ENCODE results near the gene ADAMTS20.
"Not testable (repeated sequence)": the region's sequence is repeated elsewhere in the genome, so short reads cannot be mapped to it uniquely, and the experiment has no call there.

Gene ADAMTS20

DNA sequence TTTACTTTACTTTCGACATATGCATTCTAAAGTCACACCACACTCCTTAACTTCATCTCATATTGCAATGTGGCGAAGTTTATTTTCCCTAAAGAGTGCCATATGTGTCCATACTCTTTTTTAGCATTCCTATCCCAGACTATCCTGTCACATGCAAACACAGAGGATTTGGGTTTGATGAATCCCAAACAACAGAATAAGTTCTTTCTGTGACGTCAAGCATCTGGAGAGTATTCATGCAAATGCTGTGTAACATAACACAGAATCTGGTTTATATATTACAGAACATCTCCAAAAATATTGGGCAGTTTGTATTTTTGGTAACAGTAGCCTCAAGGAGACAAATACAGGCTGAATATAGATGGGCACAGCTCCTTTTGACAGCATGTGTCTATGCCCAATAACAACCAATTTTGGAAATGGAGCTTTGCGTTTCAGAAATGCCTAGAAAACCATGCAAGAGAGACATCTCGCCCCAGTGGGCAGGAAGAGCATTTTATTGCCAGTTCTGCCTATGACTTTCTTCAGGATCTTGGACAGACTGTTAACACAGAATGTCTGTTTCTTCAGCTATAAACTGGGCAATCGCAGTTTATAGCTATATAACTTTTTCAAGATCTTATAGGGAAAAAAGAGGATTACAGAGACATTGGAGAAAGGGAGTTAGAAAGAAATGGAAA is 190.8 kb downstream of the ADAMTS20 start:
- no peak for DNase-seq

DNA sequence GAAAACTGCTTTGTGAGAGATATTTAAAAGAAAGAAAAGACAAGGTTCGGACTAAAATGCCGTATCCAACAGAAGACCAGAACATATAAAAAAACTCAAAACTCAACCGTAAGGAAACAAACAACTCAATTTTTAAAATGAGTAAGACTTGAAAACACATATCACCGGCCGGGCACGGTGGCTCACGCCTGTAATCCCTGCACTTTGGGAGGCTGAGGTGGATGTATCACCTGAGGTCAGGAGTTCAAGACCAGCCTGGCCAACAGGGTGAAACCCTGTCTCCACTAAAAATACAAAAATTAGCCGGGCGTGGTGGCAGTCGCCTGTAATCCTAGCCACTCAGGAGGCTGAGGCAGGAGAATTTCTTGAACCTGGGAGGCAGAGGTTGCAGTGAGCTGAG is 192.0 kb downstream of the ADAMTS20 start:
- not testable (repeated sequence) for DNase-seq

DNA sequence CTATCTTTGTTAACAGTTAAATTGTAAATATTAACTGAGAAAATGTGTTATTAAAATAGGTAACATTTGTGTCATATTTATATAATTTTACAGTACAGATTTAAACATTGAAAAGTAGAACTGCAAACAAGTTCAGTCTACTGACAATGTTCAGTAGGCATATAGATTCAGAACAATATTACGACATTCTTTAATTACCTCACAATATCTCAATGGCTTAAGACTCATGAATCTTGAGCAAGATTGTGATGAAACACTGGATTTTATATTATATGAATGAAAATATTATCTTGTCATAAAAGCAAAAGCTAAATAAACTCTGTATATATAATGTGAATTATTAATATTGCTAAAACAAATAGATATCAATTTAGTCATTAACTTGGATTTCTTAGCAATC is 194.9 kb downstream of the ADAMTS20 start:
- no peak for DNase-seq

DNA sequence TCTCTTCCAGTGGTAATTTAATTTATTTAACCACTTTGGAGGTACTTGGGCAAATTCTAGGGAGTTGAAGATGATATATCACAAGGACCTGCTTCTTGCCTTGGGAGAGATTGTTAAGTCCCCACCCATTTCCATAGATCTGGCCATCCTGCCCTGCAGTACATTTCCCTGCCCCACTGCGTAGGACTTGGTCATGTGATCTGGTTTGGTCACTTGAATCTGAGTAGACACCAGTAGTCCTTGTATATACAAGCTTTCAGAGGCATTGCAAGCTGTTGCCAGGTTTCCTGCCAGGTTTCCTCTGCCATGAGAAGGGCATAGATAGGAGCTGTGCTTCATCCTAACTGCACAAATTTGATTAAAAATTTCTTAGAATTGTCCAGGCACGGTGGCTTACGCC is 200.0 kb downstream of the ADAMTS20 start:
- no peak for DNase-seq

DNA sequence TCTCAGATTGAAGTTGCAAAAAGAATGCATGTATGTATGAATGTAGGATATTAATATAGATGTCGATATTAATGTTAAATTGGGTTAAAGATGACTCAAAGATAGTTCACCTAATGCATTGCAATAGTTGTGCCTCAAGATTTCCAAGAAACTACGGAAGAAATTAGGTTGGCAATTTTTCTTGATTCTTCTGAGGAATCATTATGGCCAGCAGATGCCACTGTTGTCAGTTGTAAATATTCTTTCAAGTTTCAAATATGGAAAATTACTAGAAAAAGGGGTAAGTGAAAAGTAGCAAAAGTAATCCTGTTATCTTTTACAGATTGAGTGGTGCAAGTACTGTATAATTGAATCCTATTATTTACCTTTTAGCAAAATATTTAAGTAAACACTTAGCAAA is 202.1 kb downstream of the ADAMTS20 start:
- DNase-seq = no peak

DNA sequence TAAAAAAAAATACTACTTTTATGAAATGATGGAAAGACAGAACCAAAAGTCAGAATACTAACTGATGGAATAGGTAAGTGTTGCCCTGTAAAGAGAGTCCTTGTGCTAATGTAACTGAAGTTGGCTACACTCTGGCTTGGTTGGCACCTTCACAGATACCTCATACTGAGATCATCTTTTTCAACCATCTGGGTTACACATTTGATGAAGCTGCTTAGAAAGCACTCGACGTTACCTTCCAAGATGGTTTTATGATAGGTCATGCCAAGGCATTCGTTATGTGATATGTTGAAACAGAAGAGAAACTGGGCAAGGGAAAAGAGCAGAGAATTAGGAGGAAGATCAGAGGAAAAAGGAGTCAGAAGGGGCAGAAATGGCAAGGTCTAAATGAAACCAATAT is 203.8 kb downstream of the ADAMTS20 start:
- DNase-seq = no peak

DNA sequence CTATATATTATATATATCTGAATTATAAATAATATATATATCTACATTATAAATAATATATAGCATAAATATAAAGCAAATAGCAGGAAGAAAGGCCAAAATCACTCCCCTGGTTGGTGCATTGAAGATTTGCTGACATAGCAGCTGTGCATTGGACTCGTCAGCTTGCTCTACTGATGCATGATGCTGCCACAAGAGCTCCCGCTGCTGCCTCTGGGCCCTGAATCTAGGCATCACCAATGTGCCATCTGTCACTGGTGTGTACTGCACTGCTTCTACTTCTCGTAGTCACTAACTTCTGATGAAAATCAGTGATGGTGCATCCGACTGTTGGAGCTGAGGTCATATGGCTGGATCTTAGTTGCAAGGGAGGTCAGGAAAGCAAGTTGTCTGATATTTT is 205.0 kb downstream of the ADAMTS20 start:
- no peak for DNase-seq

DNA sequence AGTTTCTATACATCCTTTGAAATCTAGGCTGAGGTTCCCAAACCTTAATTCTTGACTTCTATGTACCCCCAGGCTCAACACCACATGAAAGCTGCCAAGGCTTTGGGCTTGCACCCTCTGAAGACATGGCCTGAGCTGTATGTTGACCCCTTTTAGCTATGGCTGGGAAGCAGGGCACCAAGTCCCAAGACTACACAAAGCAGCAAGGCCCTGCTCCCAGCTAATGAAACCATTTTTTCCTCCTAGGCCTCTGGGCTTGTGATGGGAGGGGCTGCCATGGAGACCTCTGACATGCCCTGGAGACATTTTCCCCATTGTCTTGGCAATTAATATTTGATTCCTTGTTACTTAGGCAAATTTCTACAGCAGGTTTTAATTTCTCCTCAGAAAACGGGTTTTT is 207.0 kb downstream of the ADAMTS20 start:
- DNase-seq = no peak

DNA sequence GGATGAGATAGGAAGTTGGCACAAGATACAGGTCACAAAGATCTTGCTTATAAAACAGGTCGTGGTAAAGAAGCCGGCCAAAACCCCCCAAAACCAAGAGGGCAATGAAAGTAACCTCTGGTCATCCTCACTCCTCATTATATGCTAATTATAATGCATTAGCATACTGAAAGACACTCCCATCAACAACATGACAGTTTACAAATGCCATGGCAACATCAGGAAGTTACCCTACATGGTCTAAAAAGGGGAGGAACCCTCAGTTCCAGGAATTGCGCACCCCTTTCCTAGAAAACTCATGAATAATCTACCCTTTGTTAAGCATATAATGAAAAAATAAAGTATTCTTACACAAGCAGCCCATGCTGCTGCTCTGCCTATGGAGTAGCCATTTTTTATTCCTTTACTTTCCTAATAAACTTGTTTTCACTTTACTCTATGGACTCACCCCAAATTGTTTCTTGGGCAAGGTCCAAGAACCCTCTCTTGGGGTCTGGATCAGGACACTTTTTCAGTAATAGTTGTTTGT is 210.2 kb downstream of the ADAMTS20 start:
- not testable (repeated sequence) for DNase-seq

DNA sequence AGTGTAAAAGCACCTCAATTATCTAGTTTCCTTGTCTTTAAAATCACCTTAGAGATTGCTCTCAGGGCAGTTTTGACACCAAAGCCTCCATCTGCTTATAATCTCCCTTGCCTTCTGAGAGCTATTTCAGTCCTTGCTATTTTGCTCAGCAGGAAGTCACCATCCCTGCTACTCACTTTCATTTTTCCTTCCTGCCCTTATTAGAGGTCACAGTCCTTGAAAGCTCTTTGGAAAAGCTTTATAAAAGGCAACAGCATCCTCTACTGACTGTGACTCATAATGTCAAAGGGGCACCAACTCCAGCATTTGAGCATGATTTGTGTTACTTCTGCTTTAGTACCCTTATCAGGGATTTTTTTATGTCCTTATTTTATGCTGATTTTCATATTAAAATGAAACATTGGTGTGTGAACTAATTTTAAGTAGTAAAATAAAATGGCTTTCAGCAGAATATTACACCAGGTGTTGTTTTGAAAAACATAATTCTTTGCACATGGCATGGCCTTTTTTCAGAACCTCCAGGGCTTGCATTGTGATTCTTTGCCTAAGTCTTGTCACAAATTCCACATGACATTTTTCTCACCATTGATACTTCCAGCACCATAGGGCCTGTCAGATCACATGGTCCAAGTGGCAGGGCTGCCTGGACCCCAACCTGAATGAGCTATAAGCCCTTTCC is 213.0 kb downstream of the ADAMTS20 start:
- no peak for DNase-seq

DNA sequence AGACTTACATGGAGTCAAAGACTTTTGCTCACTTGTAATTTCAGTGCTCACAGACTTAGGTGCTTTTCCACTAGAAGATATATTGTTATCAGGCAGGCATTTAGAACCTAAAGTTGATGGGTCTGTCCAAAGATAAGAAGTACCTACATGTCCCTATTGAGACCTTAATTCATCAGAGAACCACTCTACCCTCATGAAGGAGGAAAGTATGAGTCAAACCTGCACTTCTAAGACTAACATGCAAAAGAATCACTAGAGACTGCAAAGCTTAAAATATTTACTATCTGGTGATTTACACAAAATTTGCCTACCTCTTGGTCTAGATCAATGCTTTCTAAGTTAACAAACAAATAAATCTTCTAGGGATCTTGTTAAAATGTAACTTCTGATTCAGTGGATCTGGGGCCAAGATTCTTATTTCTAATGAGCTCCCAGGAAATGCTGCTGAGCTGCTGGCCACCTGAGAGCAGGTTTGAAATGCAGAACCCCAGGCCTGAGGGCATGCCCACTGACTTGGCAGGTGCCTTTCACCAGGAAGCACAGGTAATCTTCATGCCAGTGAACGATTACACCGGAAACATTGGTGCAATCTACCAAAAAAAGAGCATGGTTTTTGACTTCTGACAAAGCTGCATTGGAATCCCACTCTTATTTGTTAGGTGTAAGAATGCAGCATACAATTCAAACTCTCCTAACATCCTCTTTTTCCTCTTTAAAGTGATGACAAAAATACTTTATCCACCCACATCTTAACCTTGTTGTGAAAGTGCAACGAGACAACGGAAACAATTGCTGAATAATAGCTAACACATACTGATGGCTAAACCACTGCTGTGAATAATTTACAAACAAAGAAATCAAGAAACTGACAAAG is 214.2 kb downstream of the ADAMTS20 start:
- DNase-seq = no peak

DNA sequence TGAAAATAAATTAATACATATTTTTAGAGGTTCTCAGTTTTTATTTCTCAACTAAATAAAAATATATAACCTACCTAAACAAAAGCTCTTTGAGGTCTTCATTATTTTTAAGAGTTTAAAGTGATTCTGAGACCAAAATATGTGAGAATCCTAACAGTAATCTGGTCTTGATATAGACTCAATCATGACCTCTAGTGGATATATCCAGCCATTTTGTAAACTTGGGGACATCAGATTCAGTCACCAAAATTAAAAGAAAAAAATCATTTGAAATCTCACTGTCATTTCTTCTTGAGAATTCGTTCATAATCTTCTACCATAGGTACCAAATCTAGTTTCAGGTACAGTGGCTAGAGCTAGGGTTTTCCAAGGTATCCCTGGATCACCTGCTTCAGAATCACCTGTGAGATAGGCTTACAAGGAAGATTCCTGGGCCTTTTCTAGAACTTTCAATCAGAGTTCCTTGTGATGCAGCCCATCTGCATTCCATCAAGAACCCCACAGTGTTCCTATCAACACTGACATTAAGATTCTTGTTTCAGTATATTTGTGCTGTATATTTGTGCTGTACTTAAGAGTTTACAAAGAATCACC is 214.9 kb downstream of the ADAMTS20 start:
- DNase-seq = no peak

DNA sequence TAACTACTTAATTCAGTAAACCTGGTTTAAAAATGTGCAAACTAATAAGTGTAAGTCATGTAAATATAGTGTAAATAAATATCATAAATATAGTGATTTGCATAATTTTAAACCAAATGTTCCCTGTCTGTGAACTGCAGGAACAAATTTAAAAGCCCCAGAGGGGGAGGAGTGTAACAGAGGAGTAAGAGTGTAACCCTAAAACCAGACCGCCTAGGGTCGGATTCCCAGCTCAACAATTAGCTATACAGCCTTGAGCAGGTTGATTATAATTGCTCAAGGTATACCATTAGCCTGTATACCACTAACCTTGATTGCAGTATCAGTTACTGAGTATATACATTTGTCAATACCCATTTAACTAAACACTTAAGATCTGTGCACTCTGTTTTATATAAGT is 218.4 kb downstream of the ADAMTS20 start:
- no peak for DNase-seq

DNA sequence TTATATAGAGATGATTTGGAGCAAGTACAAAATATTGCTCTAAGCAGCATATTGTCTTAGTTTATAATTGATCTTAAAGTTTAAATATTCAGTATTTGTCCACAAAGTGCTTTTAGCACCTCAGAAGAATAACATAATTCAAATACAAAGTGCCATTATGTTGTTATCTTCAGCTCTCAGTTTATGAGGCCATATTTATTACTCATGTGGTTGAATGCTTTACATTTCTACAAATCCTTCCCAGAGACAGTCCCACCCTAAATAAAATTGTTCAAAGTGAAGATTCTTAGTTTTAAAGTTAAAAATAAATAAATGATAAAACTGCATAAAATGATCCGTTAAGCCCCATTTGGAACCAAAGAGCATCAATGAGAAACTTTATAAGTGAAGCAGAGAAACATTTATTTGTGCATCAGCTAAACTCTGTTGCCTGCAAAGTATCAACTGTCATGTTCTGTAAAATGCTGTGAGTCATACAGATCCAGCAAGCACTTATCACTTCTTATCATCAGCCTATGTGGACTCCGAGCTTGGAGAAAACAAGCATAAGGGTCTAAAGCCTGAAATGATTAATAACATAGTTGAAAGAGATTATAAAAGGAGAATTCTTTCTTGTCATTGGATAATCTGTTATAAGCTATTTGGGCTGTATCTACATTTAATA is 218.9 kb downstream of the ADAMTS20 start:
- no peak for DNase-seq

DNA sequence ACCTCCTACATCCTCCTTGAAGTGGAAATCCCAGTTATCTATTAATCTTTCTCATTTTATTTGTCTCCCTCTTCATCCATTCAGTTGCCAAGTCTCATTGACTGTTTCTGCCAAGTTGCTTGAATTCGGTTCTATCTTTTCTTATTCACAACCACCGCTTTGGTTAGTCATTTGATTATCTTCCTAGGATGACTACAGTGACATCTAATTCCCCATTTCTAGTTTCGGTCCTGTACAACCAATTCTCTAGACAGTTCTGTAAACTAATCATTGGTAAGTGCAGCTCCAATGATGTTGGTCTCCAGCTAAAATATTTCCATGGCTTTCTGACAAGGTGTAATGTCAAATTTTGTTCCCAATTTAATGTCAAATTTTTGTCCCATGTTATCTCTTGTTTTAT is 220.1 kb downstream of the ADAMTS20 start:
- no peak for DNase-seq

DNA sequence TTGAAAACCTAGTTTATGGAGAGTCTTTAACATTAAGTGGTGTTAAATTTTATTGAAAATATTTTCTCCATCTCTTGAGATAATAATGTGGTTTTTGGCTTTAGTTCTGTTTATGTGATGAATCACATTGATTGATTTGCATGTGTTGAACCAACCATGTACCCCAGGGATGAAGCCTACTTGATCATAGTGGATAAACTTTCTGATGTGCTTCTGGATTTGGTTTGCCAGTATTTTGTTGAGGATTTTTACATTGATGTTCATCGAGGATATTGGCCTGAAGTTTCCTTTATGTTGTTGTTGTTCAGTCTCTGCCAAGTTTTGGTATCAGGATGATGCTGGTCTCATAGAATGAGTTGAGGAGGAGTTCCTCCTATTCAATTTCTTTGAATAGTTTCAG is 222.6 kb downstream of the ADAMTS20 start:
- DNase-seq = no peak

DNA sequence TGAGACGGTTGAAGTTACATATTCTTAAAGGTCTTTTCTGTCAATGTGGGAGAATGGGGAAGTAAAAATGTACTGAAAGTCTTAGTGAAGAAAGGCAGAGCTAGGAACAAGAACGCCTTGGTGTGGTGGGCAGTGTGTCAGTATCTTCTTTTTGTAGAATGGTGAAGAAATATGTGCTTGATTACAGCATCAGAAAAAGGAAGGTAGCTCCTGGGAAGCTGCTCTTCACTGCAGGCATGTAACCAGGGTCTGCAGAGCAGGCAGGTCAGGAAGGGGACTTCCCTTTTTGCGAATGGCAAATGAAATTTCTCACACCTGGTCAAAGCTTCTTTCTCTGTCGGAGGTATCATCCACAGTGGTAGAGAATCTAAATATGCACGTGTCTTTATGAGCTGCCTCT is 226.2 kb downstream of the ADAMTS20 start:
- no peak for DNase-seq

DNA sequence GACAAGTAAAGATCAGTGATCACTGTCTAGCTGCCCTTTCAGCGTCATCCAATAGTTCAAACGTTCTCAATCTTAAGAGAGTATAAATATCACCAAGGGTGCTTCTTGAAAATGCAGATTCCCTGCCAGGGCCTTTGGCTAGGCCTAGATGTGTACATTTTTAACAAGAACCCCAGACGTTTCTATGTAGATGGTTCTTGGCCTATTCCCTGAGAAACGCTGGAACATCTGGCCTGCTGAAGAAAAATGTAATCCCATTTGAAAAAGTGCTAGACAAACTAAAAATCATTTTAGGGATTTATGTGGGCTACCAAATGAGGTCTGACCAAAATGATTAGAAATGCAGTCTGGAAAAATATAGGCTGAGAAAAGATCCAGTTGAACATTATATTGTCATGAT is 231.7 kb downstream of the ADAMTS20 start:
- DNase-seq = no peak

DNA sequence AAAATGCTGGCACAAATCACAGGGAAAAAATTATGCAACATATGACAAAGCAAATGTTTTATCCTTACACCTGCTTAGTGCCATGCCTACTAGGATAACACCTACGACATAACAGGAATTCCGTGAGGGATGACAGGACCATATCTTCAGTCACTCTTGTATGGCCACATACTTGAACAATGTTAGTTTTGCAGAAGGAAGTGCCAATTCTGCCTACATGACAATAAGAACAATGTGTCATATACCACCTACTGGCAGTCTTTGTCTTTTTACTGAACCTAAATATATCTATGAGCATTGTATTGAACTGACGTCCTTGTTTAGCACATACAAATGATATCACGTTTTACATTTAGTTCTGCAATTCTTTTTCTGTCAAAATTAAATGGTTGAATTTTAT is 234.0 kb downstream of the ADAMTS20 start:
- no peak for DNase-seq

DNA sequence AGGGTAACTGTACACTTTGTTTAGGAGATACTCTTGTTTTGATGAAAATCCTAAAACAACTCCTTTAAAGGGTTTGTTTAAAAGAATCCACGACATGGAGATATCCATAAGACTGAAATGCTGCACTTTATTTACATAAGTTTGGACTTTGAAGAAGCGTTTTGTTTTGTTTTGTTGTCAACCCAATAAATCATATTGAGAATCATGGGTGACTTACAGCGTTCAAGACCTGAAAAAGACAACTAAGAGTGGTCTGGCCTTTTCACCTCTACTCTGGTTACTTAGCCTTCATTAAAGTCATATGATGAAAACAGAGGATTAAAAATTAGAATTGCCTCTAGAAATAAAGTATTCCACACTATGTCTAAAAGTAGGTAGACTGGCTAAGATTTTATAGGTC is 234.8 kb downstream of the ADAMTS20 start:
- no peak for DNase-seq

DNA sequence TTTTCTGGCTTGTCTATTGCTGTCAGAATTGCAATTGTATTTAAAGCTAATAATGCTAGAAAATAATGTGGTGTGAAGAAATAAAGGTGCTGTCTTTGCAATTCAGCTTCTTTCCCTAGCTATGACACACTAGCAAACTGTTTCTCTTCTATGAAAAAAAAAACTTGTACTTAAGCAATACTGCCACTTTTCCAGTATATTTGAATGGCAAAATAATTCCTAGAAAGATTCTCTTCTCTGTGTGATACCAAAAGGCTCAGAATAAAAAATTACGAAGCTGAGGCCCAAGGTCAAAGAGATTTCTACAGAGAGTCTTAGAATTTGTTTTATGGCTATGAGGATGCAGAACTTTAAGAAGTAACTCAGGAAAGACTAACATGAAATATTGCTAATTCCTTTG is 235.5 kb downstream of the ADAMTS20 start:
- DNase-seq = no peak

DNA sequence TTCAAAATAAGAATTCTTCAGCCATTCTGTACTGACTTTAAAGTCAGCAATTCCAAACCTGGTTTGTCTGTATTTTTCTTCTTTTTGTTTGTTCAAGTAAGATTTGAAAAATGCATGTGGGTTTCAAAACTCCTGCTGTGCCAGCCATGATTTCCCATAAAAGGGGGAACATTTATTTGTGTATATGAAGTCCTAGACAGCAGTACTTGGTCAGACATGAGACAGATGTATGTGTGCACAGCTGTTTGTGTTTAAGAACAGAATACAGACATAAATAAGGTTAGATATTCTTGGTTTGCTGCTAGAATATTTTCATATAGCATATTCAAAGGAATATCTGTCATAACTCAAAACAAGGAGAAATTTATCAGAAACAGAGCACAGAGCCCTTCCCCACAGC is 236.0 kb downstream of the ADAMTS20 start:
- no peak for DNase-seq

DNA sequence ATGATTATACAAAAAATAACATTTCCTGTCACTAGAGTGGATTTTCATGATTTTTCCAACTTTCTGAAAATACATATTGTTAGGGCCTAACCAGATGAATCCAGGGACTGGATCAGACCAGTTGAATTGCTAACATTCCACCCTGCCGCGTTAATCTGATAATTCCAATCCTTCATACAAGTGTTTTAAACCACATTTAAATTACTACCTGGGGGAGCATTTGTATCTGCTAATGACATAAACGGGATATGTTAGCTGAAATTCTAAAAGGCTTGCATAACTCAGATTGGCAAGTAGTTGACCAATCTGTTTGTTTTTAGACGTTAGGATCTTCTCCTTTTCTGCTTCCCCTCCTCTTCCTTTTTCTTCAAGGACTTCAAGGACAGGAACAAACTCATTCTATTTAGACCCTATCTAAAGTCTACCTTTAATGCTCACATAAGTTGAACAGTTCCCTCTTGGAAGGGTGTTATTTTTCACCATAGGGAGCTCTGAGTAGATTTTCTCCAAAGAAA is 239.0 kb downstream of the ADAMTS20 start:
- DNase-seq = no peak
